ENCODE results near the gene PDK4. TPM values are rescaled to one million over a fixed set of nuclear protein-coding genes. Genes with fewer than 3 reads are reported as not detected.

Gene PDK4
- total RNA-seq, 1 experiment from 2014 or later, result 7.1 TPM

- Mint-ChIP-seq H3K36me3 (ENCODE audit: insufficient read depth, unreplicated experiment) (no peaks in the 10 kb centered on the region), H3K27me3 (ENCODE audit: unreplicated experiment) (no peaks in the 10 kb centered on the region), H3K9me3 (ENCODE audit: low read depth, unreplicated experiment) (no peaks in the 10 kb centered on the region), H3K4me3 (ENCODE audit: low read depth, unreplicated experiment) (no peak overlapping the region), H3K4me1 (ENCODE audit: low read depth, unreplicated experiment) (no peaks in the 10 kb centered on the region), H3K27ac (ENCODE audit: unreplicated experiment) (no peak overlapping the region)
- CTCF ChIA-PET, result no interaction called here
- BruUV-seq (replicated peaks), result no TSS peak
- intact Hi-C loops (cut with micrococcal nuclease; ENCODE audit: unreplicated experiment), result no loop called here
- TF ChIP-seq CTCF (IDR thresholded peaks at IDR 0.05; ENCODE audit: unreplicated experiment), result no peak
- DNase-seq, result no peak
These were observed 35.2 kb upstream of the PDK4 start for GRCh38 chr7:95631527-95631926.

GRCh38 chr7:95630702-95631458 is 34.6 kb upstream of the PDK4 start:
- no peak for TF ChIP-seq CTCF (IDR thresholded peaks at IDR 0.05; ENCODE audit: unreplicated experiment)
- H3K4me1 Mint-ChIP-seq (ENCODE audit: low read depth, unreplicated experiment), result no peaks in the 10 kb centered on the region
- no peaks in the 10 kb centered on the region for H3K36me3 Mint-ChIP-seq (ENCODE audit: insufficient read depth, unreplicated experiment)
- H3K27me3 Mint-ChIP-seq (ENCODE audit: unreplicated experiment), result no peaks in the 10 kb centered on the region
- H3K9me3 Mint-ChIP-seq (ENCODE audit: low read depth, unreplicated experiment), result no peaks in the 10 kb centered on the region
- intact Hi-C loops (cut with micrococcal nuclease; ENCODE audit: unreplicated experiment), result no loop called here
- H3K27ac Mint-ChIP-seq (ENCODE audit: unreplicated experiment), result no peak overlapping the region
- DNase-seq, result no peak
- BruUV-seq (replicated peaks), result no TSS peak
- CTCF ChIA-PET, result no interaction called here
- H3K4me3 Mint-ChIP-seq (ENCODE audit: low read depth, unreplicated experiment), result no peak overlapping the region

GRCh38 chr7:95628831-95629439 is 32.6 kb upstream of the PDK4 start:
- no peaks in the 10 kb centered on the region for H3K36me3 Mint-ChIP-seq (ENCODE audit: insufficient read depth, unreplicated experiment)
- no peak for TF ChIP-seq CTCF (IDR thresholded peaks at IDR 0.05; ENCODE audit: unreplicated experiment)
- no peaks in the 10 kb centered on the region for H3K4me1 Mint-ChIP-seq (ENCODE audit: low read depth, unreplicated experiment)
- DNase-seq, result no peak
- CTCF ChIA-PET, result no interaction called here
- no peaks in the 10 kb centered on the region for H3K27me3 Mint-ChIP-seq (ENCODE audit: unreplicated experiment)
- H3K9me3 Mint-ChIP-seq (ENCODE audit: low read depth, unreplicated experiment), result no peaks in the 10 kb centered on the region
- BruUV-seq (replicated peaks), result no TSS peak
- intact Hi-C loops (cut with micrococcal nuclease; ENCODE audit: unreplicated experiment), result no loop called here
- H3K4me3 Mint-ChIP-seq (ENCODE audit: low read depth, unreplicated experiment), result no peak overlapping the region
- no peak overlapping the region for H3K27ac Mint-ChIP-seq (ENCODE audit: unreplicated experiment)

GRCh38 chr7:95623788-95624187 is 27.5 kb upstream of the PDK4 start:
- no peaks in the 10 kb centered on the region for H3K36me3 Mint-ChIP-seq (ENCODE audit: insufficient read depth, unreplicated experiment)

More at GRCh38 chr7:95623788-95624187, 27.5 kb upstream of the PDK4 start:
- intact Hi-C loops (cut with micrococcal nuclease; ENCODE audit: unreplicated experiment), result no loop called here
- Mint-ChIP-seq H3K27ac (ENCODE audit: unreplicated experiment) (no peak overlapping the region), H3K4me1 (ENCODE audit: low read depth, unreplicated experiment) (no peaks in the 10 kb centered on the region), H3K9me3 (ENCODE audit: low read depth, unreplicated experiment) (no peaks in the 10 kb centered on the region), H3K27me3 (ENCODE audit: unreplicated experiment) (no peaks in the 10 kb centered on the region), H3K4me3 (ENCODE audit: low read depth, unreplicated experiment) (no peak overlapping the region)
- DNase-seq, result no peak
- CTCF ChIA-PET, result no interaction called here
- no peak for TF ChIP-seq CTCF (IDR thresholded peaks at IDR 0.05; ENCODE audit: unreplicated experiment)
- BruUV-seq (replicated peaks), result no TSS peak

Data from Calu3 (cell line).